Skin epidermis (tissue), 12 donors: ENCODE measurements around the gene IER2.
A peak's percentile ranks its signal among the peaks of the same experiment; 100 is the strongest.

Experiments
- H3K27ac ChIP-seq, 21 experiments: fragments of 200-600 bp; sonication (generic) in 11 of 21; one replicate each; pipeline ENCODE4 v1.5.0; 2020; ENCODE audit warnings: mild to moderate bottlenecking in 3 of 21, inconsistent platforms in 2 of 21, moderate library complexity in 2 of 21
- H3K4me3 ChIP-seq, 7 experiments: fragments of 200-600 bp; sonication (generic) in 2 of 7; one replicate each; pipeline ENCODE4 v1.5.0; 2020; ENCODE audit warnings: inconsistent platforms in 2 of 7, mild to moderate bottlenecking in 2 of 7, moderate library complexity in 1 of 7

IER2 gene

DNA sequence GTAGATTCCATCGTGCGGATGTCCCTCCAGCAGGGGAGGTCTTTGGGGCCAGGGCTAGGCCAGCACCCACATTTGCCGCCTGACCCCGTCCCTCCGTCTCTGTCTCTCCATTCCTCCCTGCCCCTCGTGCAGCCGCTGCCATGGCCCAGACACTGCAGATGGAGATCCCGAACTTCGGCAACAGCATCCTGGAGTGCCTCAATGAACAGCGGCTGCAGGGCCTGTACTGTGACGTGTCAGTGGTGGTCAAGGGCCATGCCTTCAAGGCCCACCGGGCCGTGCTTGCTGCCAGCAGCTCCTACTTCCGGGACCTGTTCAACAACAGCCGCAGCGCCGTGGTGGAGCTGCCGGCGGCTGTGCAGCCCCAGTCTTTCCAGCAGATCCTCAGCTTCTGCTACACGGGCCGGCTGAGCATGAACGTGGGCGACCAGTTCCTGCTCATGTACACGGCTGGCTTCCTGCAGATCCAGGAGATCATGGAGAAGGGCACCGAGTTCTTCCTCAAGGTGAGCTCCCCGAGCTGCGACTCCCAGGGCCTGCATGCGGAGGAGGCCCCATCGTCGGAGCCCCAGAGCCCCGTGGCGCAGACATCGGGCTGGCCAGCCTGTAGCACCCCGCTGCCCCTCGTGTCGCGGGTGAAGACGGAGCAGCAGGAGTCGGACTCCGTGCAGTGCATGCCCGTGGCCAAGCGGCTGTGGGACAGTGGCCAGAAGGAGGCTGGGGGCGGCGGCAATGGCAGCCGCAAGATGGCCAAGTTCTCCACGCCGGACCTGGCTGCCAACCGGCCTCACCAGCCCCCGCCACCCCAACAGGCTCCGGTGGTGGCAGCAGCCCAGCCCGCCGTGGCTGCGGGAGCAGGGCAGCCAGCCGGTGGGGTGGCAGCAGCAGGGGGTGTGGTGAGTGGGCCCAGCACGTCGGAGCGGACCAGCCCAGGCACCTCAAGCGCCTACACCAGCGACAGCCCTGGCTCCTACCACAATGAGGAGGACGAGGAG is 14.8 kb upstream of the IER2 start:
- H3K27ac ChIP-seq: no peak overlapping the region
- H3K4me3 ChIP-seq: no peak overlapping the region

DNA sequence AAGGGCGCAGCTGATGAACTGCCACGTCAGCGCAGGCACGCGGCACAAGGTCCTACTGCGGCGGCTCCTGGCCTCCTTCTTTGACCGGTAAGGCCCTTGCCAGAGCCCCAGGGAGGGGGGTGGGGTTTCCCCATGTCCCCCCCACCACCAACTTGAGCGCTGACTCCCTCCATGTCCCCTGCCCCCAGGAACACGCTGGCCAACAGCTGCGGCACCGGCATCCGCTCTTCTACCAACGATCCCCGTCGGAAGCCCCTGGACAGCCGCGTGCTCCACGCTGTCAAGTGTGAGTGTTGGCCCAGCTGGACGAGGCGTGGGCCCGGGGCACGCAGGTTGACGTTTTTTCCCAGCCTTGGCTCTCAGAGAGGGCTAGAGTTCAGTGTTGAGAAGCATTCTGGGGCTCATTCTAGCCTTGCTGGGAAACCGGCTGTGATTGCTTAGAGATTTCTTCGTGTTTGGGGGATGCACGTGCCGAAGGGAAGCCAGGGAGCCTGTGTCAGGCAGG is 12.9 kb upstream of the IER2 start:
- no peak overlapping the region for H3K27ac ChIP-seq
- no peak overlapping the region for H3K4me3 ChIP-seq

DNA sequence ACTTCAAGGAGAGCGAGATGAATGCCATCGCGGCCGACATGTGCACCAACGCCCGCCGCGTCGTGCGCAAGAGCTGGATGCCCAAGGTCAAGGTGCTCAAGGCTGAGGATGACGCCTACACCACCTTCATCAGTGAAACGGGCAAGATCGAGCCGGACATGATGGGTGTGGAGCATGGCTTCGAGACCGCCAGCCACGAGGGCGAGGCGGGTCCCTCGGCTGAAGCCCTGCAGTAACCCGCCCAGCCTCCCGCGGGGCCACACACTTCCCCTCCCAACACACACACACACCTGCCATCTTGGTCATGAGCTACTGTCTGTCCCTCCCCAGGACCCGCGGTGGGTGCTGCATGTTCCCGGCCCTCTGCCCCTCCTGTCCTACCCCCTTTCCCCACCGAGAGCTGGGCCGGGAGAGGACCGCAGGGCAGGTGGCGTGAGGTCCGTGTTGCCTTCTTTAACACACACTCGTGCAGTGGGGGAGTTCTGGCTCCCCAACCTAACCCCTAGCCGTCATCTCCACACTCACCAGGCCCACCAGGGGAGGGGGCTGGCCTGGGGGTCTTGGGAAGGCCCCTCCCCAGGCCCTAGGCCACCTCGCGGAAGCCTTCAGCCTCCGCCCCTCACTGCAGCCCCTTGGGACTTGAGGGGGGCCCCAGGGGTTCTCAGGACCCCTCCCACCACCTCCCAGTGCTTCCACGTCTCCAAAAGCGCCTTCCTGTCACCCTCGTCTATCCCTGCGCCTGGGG is 11.9 kb upstream of the IER2 start:
- no peak overlapping the region for H3K27ac ChIP-seq
- H3K4me3 ChIP-seq: no peak overlapping the region

DNA sequence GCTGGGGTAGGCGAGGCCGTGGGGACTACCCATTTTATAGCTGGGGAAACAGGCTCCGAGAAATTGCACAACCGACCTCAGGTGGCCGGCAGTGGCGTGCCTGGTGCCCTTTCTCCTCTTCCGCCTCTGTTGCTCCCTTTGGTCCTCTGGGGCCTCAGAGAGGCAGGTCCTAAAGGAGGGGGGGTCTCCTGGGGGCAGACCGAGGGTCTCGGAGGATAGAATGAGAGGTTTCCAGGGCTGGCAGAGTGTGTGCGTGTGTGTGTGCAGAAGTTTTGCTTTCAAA is 11.4 kb upstream of the IER2 start:
- Histone ChIP-seq H3K27ac (peak overlapping the region in 1 of 21 experiments; percentile 3), H3K4me3 (no peak overlapping the region)

DNA sequence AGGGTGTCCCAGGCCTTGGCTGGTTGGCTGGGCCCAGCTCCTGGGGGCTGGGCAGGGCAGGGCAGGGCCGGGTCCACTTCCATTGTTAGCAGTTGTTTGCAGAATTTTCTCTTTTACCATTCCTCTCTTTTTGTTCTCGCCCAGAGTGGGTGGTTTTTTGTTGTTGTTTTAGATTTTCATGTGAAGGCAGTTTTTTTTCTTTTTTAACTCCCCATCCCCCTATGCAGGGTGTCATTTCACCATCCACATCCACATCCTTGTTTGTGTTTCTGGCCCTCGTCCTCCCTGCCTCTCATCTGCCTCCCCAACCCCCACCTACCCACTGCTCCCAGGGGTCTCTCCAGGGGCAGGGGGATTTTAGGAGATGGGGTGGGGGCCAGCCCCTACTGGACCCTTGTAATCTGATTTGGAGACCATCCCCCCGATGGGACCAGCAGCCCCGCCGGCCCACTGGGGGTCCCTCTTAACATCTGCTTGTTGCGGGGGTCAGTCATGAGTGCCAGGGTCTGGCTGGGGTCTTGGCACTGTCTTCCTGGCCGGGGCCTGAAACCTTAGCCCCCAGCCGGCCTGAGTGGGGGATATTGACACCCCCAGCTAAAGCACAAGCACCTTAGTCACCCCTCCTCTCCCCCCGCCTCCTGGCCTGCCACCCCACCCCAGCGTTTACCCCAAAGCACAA is 10.4 kb upstream of the IER2 start:
- Histone ChIP-seq H3K4me3 (no peak overlapping the region), H3K27ac (peak overlapping the region in 2 of 21 experiments; percentile 12 to 24)

DNA sequence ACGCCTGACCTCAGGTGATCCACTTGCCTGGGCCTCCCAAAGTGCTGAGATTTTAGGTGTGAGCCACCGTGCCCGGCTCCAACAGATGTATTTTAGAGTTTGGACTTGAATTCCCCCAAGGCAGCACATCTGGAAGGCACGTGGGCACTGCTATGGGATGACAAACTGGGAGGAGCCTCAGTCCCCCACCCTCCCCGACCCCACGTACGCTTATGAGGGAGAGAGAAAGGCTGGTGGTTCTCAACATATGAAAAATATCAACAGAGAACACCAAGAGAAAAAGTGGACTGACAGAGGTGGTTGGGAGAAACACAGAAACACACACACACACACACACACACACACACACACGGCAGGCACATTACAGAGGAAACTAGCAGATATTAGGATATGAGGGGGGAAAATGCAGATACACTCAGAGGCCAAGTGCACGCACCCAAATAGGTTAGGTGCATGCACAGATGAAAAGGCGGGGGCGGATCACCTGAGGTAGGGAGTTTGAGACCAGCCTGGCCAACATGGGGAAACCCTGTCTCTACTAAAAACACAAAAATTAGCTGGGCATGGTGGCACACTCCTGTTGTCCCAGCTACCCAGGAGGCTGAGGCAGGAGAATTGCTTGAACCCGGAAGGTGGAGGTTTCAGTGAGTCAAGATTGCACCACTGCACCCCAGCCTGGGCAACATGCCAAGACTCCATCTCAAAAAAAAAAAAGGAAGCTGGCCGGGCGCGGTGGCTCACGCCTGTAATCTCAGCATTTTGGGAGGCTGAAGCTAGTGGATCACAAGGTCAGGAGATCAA is 3.2 kb upstream of the IER2 start:
- Histone ChIP-seq H3K27ac (no peak overlapping the region), H3K4me3 (no peak overlapping the region)

DNA sequence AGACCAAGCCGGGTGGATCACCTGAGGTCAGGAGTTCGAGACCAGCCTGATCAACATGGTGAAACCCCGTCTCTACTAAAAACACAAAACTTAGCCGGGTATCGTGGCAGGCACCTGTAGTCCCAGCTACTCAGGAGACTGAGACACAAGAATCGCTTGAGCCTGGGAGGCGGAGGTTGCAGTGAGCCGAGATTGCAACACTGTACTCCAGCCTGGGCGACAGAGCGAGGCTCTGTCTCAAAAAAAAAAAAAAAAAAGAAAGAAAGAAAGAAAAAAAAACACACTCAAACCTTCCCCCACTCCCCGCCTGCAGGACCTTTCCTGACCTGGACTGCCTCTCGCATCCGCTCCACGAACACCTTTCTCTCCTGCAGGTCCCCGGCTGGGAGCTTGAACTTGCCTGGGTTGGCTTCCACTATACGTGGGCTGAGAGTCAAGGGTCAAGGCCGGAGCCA is 1.0 kb upstream of the IER2 start:
- H3K27ac ChIP-seq: peak overlapping the region in 19 of 21 experiments; percentile 7 to 100 (median 98)
- peak overlapping the region; percentile 84 to 95 (median 93) for H3K4me3 ChIP-seq

DNA sequence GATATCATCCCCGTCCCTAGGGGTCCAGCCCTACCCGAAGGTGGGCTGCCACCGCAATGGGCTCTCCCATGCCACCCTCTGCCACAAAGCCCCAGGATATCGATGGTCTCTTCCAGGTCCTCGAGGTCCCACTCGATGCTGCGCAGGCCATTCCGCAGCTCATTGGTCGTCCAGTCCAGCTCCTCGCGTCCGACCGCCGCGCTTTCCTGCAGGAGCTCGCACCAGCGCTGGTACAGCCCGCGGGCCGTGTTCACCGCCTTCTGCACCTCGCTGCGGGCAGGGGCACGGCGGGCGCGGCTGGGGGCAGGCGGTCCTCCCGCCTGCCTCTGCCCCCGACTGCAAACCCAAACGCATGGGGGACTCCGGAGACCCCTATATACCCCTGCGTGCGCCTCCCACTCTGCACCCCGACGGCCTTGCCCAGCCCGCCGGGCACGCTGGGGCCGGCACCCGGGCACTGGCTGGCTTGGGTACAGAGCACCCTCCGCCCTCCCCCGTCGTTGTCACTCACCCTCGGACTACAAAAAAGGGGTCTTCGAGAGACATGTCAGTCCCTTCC is 504 bp upstream of the IER2 start:
- H3K27ac ChIP-seq: peak overlapping the region; percentile 33 to 100 (median 98)
- H3K4me3 ChIP-seq: peak overlapping the region; percentile 84 to 95 (median 93)

DNA sequence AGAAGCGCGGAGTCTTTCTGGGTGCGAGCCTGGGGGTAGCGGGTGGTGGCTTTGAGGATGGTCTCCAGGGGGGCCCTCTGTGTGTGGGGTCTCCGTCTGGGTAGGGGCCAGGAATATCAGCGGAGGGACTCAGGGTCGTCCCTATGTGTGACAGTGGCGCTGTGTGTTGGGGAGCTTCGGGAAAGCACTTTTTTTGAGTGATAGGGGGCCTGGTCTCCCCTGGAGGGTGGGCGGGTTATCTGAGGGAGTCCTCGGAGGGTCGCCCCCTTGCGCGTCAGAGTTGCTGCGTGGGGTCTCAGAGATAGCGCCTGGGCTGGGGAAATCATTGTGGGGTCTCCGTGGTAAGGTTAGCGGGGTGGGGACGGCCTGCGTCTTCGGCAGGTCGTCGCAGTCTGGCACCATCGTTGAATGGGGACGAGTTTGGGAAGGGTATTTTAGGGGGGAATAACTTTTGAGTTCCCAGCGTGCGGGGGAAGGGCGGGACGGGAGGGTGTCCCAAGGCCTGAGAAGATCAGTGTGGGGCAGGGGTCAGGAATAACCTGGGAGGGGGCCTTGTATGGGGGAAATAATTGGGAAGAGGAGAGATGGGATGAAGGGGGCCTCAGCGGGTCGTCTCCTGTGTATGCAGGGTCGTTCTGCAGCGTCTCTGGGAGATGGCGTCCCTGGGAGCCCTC is 857 bp downstream of the IER2 start:
- peak overlapping the region; percentile 95 to 100 (median 98) for H3K27ac ChIP-seq
- peak overlapping the region; percentile 84 to 95 (median 93) for H3K4me3 ChIP-seq

DNA sequence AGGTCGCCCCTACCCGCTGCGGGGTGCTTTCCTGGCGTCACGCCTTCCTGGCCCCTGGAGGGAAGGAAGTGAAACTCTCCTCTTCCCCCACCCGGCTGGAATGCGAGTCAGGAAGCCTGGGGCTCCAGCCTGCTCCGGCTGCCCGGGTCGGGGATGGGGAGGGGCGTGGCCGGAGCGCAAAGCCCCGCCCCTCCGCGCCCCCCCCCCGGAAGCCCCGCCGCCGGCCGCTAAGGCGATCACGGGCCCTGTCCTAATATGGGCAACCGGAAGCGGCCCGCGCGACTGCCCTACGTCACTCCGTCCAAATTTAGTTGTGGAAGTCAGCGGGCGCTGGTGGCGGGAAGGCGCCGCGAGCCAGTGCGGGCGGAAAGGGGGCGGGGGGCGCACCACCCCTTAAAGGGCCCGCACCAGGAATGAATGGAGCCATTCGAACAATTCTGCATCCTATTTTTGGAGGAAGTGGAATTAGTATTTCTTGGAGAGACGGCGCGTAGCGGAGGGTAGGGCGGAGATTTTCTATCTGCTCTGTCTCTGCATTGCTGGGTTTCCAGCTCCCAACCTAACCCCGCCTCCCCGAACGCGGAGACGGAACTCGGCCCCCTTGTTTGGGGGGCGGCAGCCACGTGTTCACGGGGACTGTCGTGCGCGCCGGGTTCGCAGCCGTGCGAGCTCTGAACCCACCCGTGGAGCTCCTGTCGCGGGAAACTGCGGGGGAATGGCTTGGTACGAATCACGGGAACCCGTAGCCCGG is 1.6 kb downstream of the IER2 start:
- peak overlapping the region; percentile 84 to 95 (median 93) for H3K4me3 ChIP-seq

DNA sequence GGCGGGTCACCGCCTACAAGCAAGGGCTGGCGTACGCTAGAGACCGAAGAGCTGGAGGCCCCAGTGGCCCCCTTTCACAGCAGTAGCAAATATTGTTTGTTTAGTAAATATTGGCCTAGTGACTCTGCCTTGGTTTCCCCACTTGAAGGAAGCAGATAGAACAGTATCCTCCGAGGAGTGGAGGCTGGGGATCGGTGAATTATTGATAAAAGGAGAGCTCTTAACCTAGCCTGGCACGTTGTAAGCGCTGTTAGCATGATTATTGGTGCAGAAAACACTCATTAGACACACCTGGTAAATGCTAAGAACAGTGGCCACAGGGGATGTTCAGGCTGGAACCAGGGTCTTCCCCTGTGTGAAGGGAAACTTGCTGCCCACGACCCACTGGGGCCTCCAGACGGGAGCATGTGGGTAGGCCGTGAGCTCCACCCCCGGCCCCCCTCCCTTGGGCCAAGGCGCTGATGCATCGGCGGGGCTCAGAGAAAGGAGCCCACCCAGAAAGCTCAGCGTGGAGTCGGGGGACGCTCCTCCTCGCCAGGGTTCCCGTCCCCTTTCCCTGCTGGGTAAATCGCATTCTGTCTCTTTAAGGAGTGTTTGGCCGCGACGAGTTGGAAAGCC is 2.3 kb downstream of the IER2 start:
- Histone ChIP-seq H3K27ac (peak overlapping the region; percentile 48 to 100 (median 98)), H3K4me3 (peak overlapping the region; percentile 84 to 95 (median 93))

More for the DNA sequence above, 1.6 kb downstream of the IER2 start:
- H3K27ac ChIP-seq: peak overlapping the region; percentile 95 to 100 (median 98)

DNA sequence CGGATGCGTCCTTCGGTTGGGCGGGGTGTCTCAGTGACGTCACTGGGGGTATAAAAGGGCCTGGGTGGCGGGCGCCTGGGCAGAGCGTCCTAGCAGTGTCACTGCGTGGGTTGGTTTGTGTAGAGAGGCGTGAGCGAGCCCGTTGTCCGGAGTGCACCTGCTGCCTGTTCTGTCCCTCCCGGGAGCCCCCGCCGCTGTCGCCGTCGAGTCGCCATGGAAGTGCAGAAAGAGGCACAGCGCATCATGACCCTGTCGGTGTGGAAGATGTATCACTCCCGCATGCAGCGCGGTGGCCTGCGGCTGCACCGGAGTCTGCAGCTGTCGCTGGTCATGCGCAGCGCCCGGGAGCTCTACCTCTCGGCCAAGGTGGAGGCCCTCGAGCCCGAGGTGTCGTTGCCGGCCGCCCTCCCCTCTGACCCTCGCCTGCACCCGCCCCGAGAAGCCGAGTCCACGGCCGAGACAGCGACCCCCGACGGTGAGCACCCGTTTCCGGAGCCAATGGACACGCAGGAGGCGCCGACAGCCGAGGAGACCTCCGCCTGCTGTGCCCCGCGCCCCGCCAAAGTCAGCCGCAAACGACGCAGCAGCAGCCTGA is 2.9 kb downstream of the IER2 start:
- Histone ChIP-seq H3K27ac (peak overlapping the region; percentile 78 to 100 (median 98)), H3K4me3 (peak overlapping the region; percentile 84 to 95 (median 93))

DNA sequence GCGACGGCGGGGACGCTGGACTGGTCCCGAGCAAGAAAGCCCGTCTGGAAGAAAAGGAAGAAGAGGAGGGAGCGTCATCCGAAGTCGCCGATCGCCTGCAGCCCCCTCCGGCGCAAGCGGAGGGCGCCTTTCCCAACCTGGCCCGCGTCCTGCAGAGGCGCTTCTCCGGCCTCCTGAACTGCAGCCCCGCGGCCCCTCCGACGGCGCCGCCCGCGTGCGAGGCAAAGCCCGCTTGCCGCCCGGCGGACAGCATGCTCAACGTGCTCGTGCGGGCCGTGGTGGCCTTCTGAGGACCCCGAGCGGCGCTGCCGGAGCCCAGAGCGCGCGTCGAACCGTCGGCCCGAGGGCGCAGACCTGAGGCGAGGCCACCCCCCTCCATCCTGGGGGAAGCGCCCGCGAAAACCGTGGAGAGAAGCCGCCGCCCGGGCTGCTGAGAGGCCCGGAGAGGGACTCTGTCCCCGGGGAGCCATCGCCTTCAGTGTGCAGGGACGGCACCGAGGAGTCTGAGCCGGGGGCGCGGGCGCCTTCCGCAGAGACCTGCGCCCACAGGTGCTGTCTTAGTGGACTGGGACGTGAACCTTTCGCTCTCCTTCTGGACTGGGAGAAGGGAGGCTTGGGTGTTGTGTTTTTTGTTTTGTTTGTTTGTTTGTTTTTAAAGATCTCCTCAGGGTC is 3.5 kb downstream of the IER2 start:
- peak overlapping the region; percentile 78 to 100 (median 98) for H3K27ac ChIP-seq
- H3K4me3 ChIP-seq: peak overlapping the region; percentile 84 to 95 (median 93)

DNA sequence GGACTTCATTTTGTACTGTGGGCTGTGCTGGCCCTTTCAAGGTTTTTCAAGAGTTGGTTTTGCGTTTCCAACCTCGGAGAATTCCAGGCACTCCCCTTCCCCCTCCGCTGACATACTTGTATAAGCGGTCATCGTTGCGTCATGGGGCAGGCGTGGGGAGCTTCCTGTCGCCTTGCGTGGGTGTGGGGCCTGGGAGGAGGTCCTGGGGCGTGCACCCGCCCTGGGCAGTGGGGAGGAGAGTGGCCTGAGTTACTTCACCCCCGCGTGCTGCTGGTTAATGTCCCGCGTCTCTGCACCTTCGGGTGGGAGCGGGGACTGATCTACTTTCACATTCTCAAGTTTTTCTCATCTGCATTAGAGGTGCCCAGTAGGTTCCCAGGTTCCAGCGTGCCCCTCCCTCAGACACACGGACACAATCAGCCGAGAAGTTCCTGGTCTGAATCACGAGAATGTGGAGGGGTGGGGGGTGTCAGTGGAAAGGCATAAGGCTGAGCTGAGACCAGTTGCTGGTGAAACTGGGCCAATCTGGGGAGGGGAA is 4.1 kb downstream of the IER2 start:
- H3K27ac ChIP-seq: peak overlapping the region; percentile 78 to 100 (median 98)
- peak overlapping the region; percentile 84 to 95 (median 93) for H3K4me3 ChIP-seq

DNA sequence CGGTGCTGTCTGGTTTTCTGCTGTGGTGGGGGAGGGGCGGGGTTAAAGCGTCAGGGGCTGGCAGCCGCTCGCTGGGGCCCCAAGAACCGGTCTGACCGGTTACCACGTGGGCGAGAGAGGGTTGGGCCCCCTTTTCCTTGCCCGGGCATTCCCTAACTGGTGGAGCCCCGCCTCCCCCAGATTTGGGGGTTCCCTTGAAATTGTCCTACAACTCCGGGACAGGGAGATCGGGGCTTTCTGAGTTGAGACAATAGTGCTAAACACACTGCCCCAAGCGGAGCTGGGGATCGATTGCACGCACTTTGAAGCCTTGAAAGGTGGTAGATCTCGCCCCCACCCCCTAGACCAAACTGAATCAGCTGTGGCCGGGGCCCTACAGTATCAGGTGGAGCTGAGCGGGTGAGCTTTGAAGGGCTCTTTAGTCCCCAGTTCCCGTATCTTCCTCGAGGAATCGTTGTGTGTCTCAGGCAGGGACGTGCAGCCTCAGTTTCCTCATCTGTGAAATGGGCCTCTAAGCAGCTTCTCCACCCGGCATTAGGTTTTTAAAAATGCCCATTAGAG is 4.8 kb downstream of the IER2 start:
- Histone ChIP-seq H3K27ac (peak overlapping the region; percentile 78 to 100 (median 98)), H3K4me3 (peak overlapping the region; percentile 84 to 95 (median 93))
